K562 (cell line): ENCODE results near the gene RALGAPA2. TPM values are rescaled to one million over a fixed set of nuclear protein-coding genes. Genes with fewer than 3 reads are reported as not detected.
A peak's percentile ranks its signal among the peaks of the same experiment; 100 is the strongest.

Experiments
- GATAD2B ChIP-seq: fragments of 450-650 bp; IDR thresholded peaks from 2 replicates; pipeline ENCODE4 v1.6.1; 2017; ENCODE audit warnings: mild to moderate bottlenecking, borderline replicate concordance
- HDAC2 ChIP-seq: fragments of 450-650 bp; IDR thresholded peaks from 2 replicates; pipeline ENCODE4 v1.6.1; 2016; ENCODE audit warnings: mild to moderate bottlenecking
- HMBOX1 ChIP-seq: sonication (generic); IDR thresholded peaks from 2 replicates; pipeline ENCODE4 v1.6.1; 2016
- HMGN3 ChIP-seq: IDR thresholded peaks from 2 replicates; pipeline ENCODE4 v1.6.1; 2011; ENCODE audit warnings: borderline replicate concordance, low read depth, mild to moderate bottlenecking, mixed read lengths, low read length; ENCODE audit not compliant: insufficient read length; ENCODE audit errors: extremely low read depth
- MBD2 ChIP-seq: sonication (generic); IDR thresholded peaks from 2 replicates; pipeline ENCODE4 v1.6.1; 2016; ENCODE audit warnings: low read depth, borderline replicate concordance
- MITF ChIP-seq: IDR thresholded peaks from 2 replicates; pipeline ENCODE4 v1.6.1; 2014; ENCODE audit warnings: antibody characterized with exemption
- RFX5 ChIP-seq: IDR thresholded peaks from 2 replicates; pipeline ENCODE4 v1.6.1; 2011; ENCODE audit warnings: low read depth, mild to moderate bottlenecking, improper control_type of control experiment, low read length
- SNIP1 ChIP-seq: fragments of 450-650 bp; IDR thresholded peaks from 2 replicates; pipeline ENCODE4 v1.7.1; 2017; ENCODE audit warnings: low read depth, mild to moderate bottlenecking
- SRSF7 ChIP-seq: fragments of 200-400 bp; formaldehyde crosslinking; optimal IDR thresholded peaks from 2 replicates; pipeline ENCODE3; 2017; ENCODE audit warnings: mild to moderate bottlenecking, low read depth, low read length
- TCF7L2 ChIP-seq: fragments of 150-350 bp; IDR thresholded peaks from 2 replicates; pipeline ENCODE4 v1.6.1; 2016; ENCODE audit warnings: low read depth, mild to moderate bottlenecking, low read length, moderate library complexity
- THRA ChIP-seq: fragments of 450-650 bp; IDR thresholded peaks from 2 replicates; pipeline ENCODE4 v1.6.1; 2017; ENCODE audit warnings: mild to moderate bottlenecking, moderate library complexity
- TSHZ1 ChIP-seq: fragments of 250-450 bp; sonication (Bioruptor Pico); IDR thresholded peaks from 2 replicates; pipeline ENCODE4 v1.4.0; 2020; ENCODE audit warnings: mild to moderate bottlenecking, moderate library complexity
- USF1 ChIP-seq: sonication (generic); formaldehyde crosslinking; IDR thresholded peaks from 2 replicates; pipeline ENCODE4 v1.9.0; 2022; ENCODE audit warnings: mild to moderate bottlenecking, missing genetic modification reagents
- USF2 ChIP-seq: sonication (generic); formaldehyde crosslinking; IDR thresholded peaks from 2 replicates; pipeline ENCODE4 v1.5.0; 2020; ENCODE audit warnings: missing genetic modification reagents
- ZFP36 ChIP-seq: fragments of 150-350 bp; IDR thresholded peaks from 2 replicates; pipeline ENCODE4 v1.6.1; 2018; ENCODE audit warnings: low read length, low read depth; ENCODE audit not compliant: partially characterized antibody
- ZNF197 ChIP-seq: fragments of 200-800 bp; sonication (Bioruptor generic); IDR thresholded peaks from 2 replicates; pipeline ENCODE4 v1.6.1; 2016; ENCODE audit warnings: low read depth, missing genetic modification characterization, missing compliant biosample characterization
- ZNF41 ChIP-seq: fragments of 250-450 bp; sonication (Bioruptor Pico); conservative IDR thresholded peaks from 2 replicates; pipeline ENCODE4 v1.4.0; 2020; ENCODE audit warnings: mild to moderate bottlenecking
- polyA plus RNA-seq, 8 experiments: library from polyadenylated mRNA; depleted of rRNA in 4 of 8; stranded (reverse) in 5 of 8; unstranded in 3 of 8; fragments of >200 nt; fragmentation: Nextera tagmentation in 2 of 8; fragmentation: Illumina TruSeq in 1 of 8; extraction: Ambion mirVana in 2 of 8; extraction: Trizol in 1 of 8; gene quantifications; 2 replicates each; pipeline versions ENCODE4 v1.2.1 to v1.2.3, GENCODE V29; 2011 to 2014; ENCODE audit warnings: inconsistent platforms in 1 of 8, missing spikeins in 1 of 8
- total RNA-seq, 7 experiments: library from RNA; depleted of rRNA in 6 of 7; stranded (reverse); fragments of >200 nt in 6 of 7; fragmentation: Illumina TruSeq in 2 of 7; extraction: Trizol in 2 of 7; gene quantifications; 2 replicates each; pipeline versions ENCODE4 v1.2.1 to v1.2.3, GENCODE V29; 2011 to 2021; ENCODE audit warnings: low replicate concordance in 1 of 7

RALGAPA2 gene
- total and polyA plus RNA-seq, 9 of the 15 experiments (the other 6 are each of a cell fraction or from before 2014, with no cell fraction given) = 0.35 to 2.7 (median 1.4) TPM

GRCh38 chr20:20712474-20713243, at the start of gene RALGAPA2 (continued):
- no peak for TF ChIP-seq TSHZ1 (CRISPR knock-in tag)
- TF ChIP-seq GATAD2B = no peak
- TF ChIP-seq USF1 (CRISPR knock-in tag) = peak; percentile 79
- TF ChIP-seq HMGN3 = no peak
- peak; percentile 77 for TF ChIP-seq USF2 (CRISPR knock-in tag)
- TF ChIP-seq ZFP36 = no peak
- TF ChIP-seq MBD2 = peak; percentile 91
- TF ChIP-seq HDAC2 = no peak
- TF ChIP-seq ZNF197 (CRISPR knock-in tag) = no peak
- no peak for TF ChIP-seq RFX5
- TF ChIP-seq SRSF7 = no peak
- TF ChIP-seq TCF7L2 = no peak
- no peak for TF ChIP-seq HMBOX1
- TF ChIP-seq SNIP1 = no peak
- TF ChIP-seq MITF = no peak
- no peak for TF ChIP-seq THRA
- no peak for TF ChIP-seq ZNF41 (CRISPR knock-in tag)
